HepG2 (cell line): ENCODE data around the gene MX2. TPM values are rescaled to one million over a fixed set of nuclear protein-coding genes. Genes with fewer than 3 reads are reported as not detected.

ENCODE experiments used
- BCL6 ChIP-seq: IDR thresholded peaks from 2 replicates; pipeline ENCODE4 v1.6.1; 2016; ENCODE audit warnings: missing genetic modification reagents, missing compliant biosample characterization
- ELF4 ChIP-seq: sonication (generic); formaldehyde crosslinking; IDR thresholded peaks from 2 replicates; pipeline ENCODE4 v1.5.0; 2020; ENCODE audit warnings: missing genetic modification reagents, mild to moderate bottlenecking, moderate library complexity, borderline replicate concordance
- GABPA ChIP-seq, 2 experiments: IDR thresholded peaks; 2 replicates each; pipeline ENCODE4 v1.6.1; 2011 to 2016; ENCODE audit warnings: low read depth in 2 of 2, low read length in 1 of 2, missing biosample characterization in 1 of 2, missing genetic modification characterization in 1 of 2
- GATAD2A ChIP-seq: IDR thresholded peaks from 2 replicates; pipeline ENCODE4 v1.6.1; 2016
- PHF5A ChIP-seq: IDR thresholded peaks from one replicate; pipeline ENCODE4 v1.6.1; 2018; ENCODE audit warnings: low read depth, missing genetic modification reagents; ENCODE audit not compliant: unreplicated experiment
- TARDBP ChIP-seq: sonication (generic); formaldehyde crosslinking; IDR thresholded peaks from 2 replicates; pipeline ENCODE4 v1.8.0; 2022; ENCODE audit warnings: mild to moderate bottlenecking, missing genetic modification reagents
- U2AF1 ChIP-seq: fragments of 200-400 bp; formaldehyde crosslinking; optimal IDR thresholded peaks from 2 replicates; pipeline ENCODE3; 2017; ENCODE audit warnings: mild to moderate bottlenecking, low read depth, low read length
- XBP1 ChIP-seq: sonication (generic); formaldehyde crosslinking; IDR thresholded peaks from 2 replicates; pipeline ENCODE4 v1.5.0; 2020; ENCODE audit warnings: missing genetic modification reagents
- ZBTB3 ChIP-seq: sonication (generic); formaldehyde crosslinking; IDR thresholded peaks from 2 replicates; pipeline ENCODE4 v1.4.0; 2020; ENCODE audit warnings: low read depth, mild to moderate bottlenecking, moderate library complexity, missing genetic modification reagents, borderline replicate concordance
- ZNF782 ChIP-seq: sonication (generic); formaldehyde crosslinking; IDR thresholded peaks from 2 replicates; pipeline ENCODE4 v1.4.0; 2020; ENCODE audit warnings: missing genetic modification reagents, mild to moderate bottlenecking, borderline replicate concordance
- polyA plus RNA-seq, 8 experiments: library from polyadenylated mRNA; depleted of rRNA in 3 of 8; stranded (reverse) in 7 of 8; unstranded in 1 of 8; fragments of >200 nt; fragmentation: Illumina TruSeq in 4 of 8; extraction: Trizol in 4 of 8; gene quantifications; 2 replicates each; pipeline versions ENCODE4 v1.2.1 to v1.2.3, GENCODE V29; 2011 to 2016; ENCODE audit warnings: low read depth in 4 of 8, missing spikeins in 1 of 8, mixed read lengths in 1 of 8; ENCODE audit not compliant: insufficient read depth in 1 of 8
- total RNA-seq, 5 experiments: library from RNA; depleted of rRNA; stranded (reverse); fragments of >200 nt; fragmentation: Illumina TruSeq; extraction: Trizol; gene quantifications; 2 replicates each; pipeline ENCODE4 v1.2.3, GENCODE V29; 2016; ENCODE audit warnings: low read depth in 1 of 5
- TF ChIP-seq, protein P1 (sequence below): sonication (generic); formaldehyde crosslinking; IDR thresholded peaks from 2 replicates; pipeline ENCODE4 v1.8.1; 2023; ENCODE audit warnings: mild to moderate bottlenecking, inconsistent platforms, moderate library complexity, missing genetic modification reagents, borderline replicate concordance
- TF ChIP-seq, protein P2 (sequence below): sonication (generic); formaldehyde crosslinking; IDR thresholded peaks from 2 replicates; pipeline ENCODE4 v1.5.0; 2020; ENCODE audit warnings: missing genetic modification reagents
- TF ChIP-seq, protein P3 (sequence below): sonication (generic); formaldehyde crosslinking; IDR thresholded peaks from 2 replicates; pipeline ENCODE4 v1.5.0; 2020; ENCODE audit warnings: mild to moderate bottlenecking, missing genetic modification reagents
- TF ChIP-seq, protein P4 (sequence below): sonication (generic); formaldehyde crosslinking; IDR thresholded peaks from 2 replicates; pipeline ENCODE4 v1.5.1; 2020; ENCODE audit warnings: mild to moderate bottlenecking, missing genetic modification reagents, moderate library complexity
- TF ChIP-seq, protein P5 (sequence below): sonication (generic); formaldehyde crosslinking; IDR thresholded peaks from 2 replicates; pipeline ENCODE4 v1.4.0; 2020; ENCODE audit warnings: mild to moderate bottlenecking, missing genetic modification reagents

MX2 gene
- total and polyA plus RNA-seq, 2 of the 13 experiments (the other 11 are each of a cell fraction or from before 2014, with no cell fraction given): 24.0 to 35.7 TPM

DNA sequence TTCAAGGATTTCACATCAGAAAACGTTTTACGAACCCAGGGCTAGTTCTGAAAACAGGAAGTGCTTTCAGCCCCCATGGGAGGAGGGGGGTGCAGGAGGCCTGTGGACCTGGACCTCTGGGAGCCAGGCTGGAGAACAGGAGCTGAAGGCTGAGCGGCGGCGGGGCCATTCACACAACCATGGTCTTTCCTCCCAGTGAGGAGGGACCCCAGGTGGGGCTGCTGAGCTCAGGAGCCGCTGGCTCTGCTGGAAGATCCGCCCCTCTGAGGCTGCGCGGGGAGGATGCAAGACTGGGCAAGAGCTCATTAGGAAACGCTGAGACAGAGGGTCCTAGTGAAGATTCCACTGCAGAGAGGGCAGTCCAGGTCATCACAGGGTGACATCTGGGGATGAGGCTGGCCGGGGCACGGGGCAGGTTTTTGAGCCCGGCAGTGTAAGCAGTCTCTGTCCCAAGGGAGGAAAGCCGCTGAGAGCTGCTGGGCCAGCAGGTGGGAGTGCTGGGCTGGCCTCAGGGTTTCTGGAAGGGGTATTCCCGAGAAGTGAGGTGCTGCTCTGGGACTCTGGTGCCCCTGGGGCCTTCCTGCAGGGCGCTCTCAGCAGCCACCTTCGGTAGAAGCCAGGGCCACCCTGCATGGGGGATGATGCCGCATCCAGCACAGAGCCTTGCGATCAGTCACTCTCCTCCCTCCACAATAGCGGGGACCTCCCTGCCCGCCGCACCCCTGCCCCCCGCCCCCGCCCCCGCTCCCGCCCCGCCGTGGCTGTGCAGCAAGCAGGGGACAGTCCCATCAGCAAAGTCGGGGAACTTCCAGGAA, 7.5 kb downstream of the MX2 start (continued):
- TF ChIP-seq, protein P1, sequence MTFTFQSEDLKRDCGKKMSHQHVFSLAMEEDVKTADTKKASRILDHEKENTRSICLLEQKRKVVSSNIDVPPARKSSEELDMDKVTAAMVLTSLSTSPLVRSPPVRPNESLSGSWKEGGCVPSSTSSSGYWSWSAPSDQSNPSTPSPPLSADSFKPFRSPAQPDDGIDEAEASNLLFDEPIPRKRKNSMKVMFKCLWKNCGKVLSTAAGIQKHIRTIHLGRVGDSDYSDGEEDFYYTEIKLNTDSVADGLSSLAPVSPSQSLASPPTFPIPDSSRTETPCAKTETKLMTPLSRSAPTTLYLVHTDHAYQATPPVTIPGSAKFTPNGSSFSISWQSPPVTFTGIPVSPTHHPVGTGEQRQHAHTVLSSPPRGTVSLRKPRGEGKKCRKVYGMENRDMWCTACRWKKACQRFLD (CRISPR knock-in tag): no peak
- TF ChIP-seq PHF5A (no peak), ZNF782 (CRISPR knock-in tag) (no peak), U2AF1 (peak; percentile 44), ELF4 (CRISPR knock-in tag) (no peak), XBP1 (CRISPR knock-in tag) (no peak), BCL6 (CRISPR knock-in tag) (no peak), ZBTB3 (CRISPR knock-in tag) (no peak), GATAD2A (CRISPR knock-in tag) (peak; percentile 56), TARDBP (CRISPR knock-in tag) (no peak), GABPA (IDR thresholded peaks at IDR 0.05; ENCODE audit: low read depth, low read length) (no peak), GABPA (CRISPR knock-in tag; IDR thresholded peaks at IDR 0.05; ENCODE audit: low read depth) (peak; percentile 65)
- TF ChIP-seq, protein P2, sequence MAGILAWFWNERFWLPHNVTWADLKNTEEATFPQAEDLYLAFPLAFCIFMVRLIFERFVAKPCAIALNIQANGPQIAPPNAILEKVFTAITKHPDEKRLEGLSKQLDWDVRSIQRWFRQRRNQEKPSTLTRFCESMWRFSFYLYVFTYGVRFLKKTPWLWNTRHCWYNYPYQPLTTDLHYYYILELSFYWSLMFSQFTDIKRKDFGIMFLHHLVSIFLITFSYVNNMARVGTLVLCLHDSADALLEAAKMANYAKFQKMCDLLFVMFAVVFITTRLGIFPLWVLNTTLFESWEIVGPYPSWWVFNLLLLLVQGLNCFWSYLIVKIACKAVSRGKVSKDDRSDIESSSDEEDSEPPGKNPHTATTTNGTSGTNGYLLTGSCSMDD (CRISPR knock-in tag): no peak
- TF ChIP-seq, protein P3, sequence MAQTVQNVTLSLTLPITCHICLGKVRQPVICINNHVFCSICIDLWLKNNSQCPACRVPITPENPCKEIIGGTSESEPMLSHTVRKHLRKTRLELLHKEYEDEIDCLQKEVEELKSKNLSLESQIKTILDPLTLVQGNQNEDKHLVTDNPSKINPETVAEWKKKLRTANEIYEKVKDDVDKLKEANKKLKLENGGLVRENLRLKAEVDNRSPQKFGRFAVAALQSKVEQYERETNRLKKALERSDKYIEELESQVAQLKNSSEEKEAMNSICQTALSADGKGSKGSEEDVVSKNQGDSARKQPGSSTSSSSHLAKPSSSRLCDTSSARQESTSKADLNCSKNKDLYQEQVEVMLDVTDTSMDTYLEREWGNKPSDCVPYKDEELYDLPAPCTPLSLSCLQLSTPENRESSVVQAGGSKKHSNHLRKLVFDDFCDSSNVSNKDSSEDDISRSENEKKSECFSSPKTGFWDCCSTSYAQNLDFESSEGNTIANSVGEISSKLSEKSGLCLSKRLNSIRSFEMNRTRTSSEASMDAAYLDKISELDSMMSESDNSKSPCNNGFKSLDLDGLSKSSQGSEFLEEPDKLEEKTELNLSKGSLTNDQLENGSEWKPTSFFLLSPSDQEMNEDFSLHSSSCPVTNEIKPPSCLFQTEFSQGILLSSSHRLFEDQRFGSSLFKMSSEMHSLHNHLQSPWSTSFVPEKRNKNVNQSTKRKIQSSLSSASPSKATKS: no peak
- TF ChIP-seq, protein P4, sequence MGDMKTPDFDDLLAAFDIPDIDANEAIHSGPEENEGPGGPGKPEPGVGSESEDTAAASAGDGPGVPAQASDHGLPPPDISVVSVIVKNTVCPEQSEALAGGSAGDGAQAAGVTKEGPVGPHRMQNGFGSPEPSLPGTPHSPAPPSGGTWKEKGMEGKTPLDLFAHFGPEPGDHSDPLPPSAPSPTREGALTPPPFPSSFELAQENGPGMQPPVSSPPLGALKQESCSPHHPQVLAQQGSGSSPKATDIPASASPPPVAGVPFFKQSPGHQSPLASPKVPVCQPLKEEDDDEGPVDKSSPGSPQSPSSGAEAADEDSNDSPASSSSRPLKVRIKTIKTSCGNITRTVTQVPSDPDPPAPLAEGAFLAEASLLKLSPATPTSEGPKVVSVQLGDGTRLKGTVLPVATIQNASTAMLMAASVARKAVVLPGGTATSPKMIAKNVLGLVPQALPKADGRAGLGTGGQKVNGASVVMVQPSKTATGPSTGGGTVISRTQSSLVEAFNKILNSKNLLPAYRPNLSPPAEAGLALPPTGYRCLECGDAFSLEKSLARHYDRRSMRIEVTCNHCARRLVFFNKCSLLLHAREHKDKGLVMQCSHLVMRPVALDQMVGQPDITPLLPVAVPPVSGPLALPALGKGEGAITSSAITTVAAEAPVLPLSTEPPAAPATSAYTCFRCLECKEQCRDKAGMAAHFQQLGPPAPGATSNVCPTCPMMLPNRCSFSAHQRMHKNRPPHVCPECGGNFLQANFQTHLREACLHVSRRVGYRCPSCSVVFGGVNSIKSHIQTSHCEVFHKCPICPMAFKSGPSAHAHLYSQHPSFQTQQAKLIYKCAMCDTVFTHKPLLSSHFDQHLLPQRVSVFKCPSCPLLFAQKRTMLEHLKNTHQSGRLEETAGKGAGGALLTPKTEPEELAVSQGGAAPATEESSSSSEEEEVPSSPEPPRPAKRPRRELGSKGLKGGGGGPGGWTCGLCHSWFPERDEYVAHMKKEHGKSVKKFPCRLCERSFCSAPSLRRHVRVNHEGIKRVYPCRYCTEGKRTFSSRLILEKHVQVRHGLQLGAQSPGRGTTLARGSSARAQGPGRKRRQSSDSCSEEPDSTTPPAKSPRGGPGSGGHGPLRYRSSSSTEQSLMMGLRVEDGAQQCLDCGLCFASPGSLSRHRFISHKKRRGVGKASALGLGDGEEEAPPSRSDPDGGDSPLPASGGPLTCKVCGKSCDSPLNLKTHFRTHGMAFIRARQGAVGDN: peak; percentile 69
- TF ChIP-seq, protein P5, sequence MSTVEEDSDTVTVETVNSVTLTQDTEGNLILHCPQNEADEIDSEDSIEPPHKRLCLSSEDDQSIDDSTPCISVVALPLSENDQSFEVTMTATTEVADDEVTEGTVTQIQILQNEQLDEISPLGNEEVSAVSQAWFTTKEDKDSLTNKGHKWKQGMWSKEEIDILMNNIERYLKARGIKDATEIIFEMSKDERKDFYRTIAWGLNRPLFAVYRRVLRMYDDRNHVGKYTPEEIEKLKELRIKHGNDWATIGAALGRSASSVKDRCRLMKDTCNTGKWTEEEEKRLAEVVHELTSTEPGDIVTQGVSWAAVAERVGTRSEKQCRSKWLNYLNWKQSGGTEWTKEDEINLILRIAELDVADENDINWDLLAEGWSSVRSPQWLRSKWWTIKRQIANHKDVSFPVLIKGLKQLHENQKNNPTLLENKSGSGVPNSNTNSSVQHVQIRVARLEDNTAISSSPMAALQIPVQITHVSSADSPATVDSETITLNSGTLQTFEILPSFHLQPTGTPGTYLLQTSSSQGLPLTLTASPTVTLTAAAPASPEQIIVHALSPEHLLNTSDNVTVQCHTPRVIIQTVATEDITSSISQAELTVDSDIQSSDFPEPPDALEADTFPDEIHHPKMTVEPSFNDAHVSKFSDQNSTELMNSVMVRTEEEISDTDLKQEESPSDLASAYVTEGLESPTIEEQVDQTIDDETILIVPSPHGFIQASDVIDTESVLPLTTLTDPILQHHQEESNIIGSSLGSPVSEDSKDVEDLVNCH (CRISPR knock-in tag): no peak
